ENCODE data around the gene MAP3K1.

Gene MAP3K1

DNA sequence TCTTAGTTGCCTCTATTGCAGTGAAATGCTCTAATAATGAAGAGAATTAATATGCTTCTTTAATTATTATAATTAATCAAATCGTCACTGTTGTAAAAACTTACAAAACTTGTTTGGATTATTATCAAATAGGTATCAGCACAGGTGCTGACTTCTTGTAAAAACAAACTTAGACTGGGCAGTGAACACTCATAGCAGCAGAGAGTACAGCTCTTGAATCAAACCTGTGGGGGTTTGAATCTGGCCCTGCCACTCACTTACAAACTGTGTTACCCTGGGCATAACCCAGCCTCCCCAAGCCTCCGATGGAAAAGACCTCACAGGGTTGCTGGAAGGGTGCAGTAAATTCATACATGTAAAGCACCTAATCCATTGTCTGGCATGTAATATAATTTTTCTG is 35.1 kb downstream of the MAP3K1 start:
- DNase-seq (ENCODE audit: low spot score), result no peak
- TF ChIP-seq CTCF (IDR thresholded peaks at IDR 0.05; ENCODE audit: borderline replicate concordance, control extremely low read depth, extremely low read depth, insufficient read depth, missing control alignments), result no peak
- in situ Hi-C loops (cut with MboI; ENCODE audit: low sequenced_read_pairs, unreplicated experiment), result no loop called here

- no peak for TF ChIP-seq CTCF (IDR thresholded peaks at IDR 0.05; ENCODE audit: borderline replicate concordance, control extremely low read depth, extremely low read depth, insufficient read depth, missing control alignments)
- in situ Hi-C loops (cut with MboI; ENCODE audit: low sequenced_read_pairs, unreplicated experiment), result no loop called here
- DNase-seq (ENCODE audit: low spot score), result no peak
These were observed 36.1 kb downstream of the MAP3K1 start for GRCh38 chr5:56851258-56851941.

DNA sequence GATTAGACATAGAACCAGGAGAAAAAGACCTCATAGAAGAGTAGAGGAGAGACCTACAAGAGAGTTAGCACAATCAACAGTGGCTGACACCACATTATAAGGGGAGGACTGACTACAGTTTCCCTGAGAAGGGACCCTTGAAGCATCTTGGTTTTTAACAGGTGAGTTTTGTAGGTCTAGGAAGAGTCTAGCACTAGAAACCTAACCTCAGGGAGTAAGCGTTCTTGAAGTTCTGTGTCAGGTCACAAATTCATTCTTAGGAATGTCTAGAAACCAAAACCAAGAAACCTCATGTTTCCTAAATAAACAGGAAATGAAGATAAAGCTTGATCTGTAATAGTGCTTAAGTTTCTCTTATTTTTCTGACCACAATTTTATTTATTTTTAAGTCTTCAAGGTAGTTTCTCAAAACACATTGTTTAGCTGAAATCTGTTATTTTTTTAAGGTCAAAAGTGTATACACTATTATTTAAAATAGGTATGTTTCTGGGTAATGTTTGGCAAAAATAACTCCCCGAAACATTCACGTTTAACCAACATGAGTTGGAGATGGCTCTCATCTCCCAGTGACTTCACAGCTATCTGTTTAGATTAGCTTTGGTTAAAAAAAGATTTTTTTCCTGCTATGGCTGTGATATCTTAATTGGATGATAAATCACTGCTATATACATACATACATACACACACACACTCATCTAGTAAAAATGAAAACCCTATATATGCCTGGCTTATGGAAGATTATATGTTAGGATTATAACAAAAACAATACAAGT is 37.1 kb downstream of the MAP3K1 start:
- DNase-seq (ENCODE audit: low spot score), result no peak
- in situ Hi-C loops (cut with MboI; ENCODE audit: low sequenced_read_pairs, unreplicated experiment), result no loop called here
- no peak for TF ChIP-seq CTCF (IDR thresholded peaks at IDR 0.05; ENCODE audit: borderline replicate concordance, control extremely low read depth, extremely low read depth, insufficient read depth, missing control alignments)

DNA sequence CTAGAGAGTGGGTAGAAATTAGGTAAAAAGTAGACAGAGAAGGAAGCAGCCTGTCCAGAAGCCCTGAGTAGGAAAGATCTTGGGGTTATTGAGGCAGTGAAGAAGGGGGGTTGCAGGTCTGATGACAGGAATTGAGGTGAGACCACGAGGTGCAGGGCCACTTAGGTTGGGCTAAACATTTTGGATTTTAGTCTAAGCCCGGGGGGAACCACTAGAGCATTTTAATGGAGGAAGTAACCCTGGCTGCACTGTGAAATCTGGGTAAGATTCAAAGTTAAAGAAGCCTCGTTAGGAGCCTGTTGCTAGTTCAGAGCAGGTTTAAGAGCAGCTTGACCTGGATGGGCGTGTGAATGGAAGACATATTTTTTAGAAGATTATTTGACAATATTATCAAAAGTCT is 38.3 kb downstream of the MAP3K1 start:
- in situ Hi-C loops (cut with MboI; ENCODE audit: low sequenced_read_pairs, unreplicated experiment), result no loop called here
- no peak for TF ChIP-seq CTCF (IDR thresholded peaks at IDR 0.05; ENCODE audit: borderline replicate concordance, control extremely low read depth, extremely low read depth, insufficient read depth, missing control alignments)
- no peak for DNase-seq (ENCODE audit: low spot score)

GRCh38 chr5:56854920-56855319 is 39.6 kb downstream of the MAP3K1 start:
- no peak for TF ChIP-seq CTCF (IDR thresholded peaks at IDR 0.05; ENCODE audit: borderline replicate concordance, control extremely low read depth, extremely low read depth, insufficient read depth, missing control alignments)
- DNase-seq (ENCODE audit: low spot score), result no peak
- in situ Hi-C loops (cut with MboI; ENCODE audit: low sequenced_read_pairs, unreplicated experiment), result no loop called here

DNA sequence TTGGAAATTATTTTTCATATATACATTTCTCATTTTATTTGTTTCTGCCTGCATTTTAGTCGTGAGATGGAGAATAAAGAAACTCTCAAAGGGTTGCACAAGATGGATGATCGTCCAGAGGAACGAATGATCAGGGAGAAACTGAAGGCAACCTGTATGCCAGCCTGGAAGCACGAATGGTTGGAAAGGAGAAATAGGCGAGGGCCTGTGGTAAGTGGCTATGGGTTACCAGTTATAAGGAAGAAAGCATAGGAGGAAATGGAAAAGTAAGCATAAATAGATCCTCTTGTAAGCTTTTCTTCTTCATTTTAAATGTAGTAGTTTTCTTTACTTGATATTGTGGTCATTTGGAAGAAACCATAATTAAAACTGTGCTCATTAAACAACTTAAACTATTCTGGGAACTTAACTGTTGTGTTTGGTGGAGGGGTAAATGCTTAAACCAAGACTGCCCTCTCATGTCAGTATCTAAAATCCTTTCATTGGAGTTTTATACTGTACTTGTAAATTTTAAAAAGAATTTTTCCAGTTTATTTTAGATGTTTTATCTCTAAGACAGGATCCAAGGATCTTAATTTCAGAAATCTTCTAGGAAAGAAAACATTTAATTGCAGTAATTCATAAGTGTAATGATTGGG is 41.3 kb downstream of the MAP3K1 start:
- no peak for DNase-seq (ENCODE audit: low spot score)
- in situ Hi-C loops (cut with MboI; ENCODE audit: low sequenced_read_pairs, unreplicated experiment), result no loop called here
- TF ChIP-seq CTCF (IDR thresholded peaks at IDR 0.05; ENCODE audit: borderline replicate concordance, control extremely low read depth, extremely low read depth, insufficient read depth, missing control alignments), result no peak

Data from GM13976 (cell line).